ENCODE measurements around the gene SLC4A1AP.
"Not testable (repeated sequence)": the region's sequence is repeated elsewhere in the genome, so short reads cannot be mapped to it uniquely, and the experiment has no call there.

Gene SLC4A1AP

GRCh38 chr2:27652790-27653189 is 10.9 kb upstream of the SLC4A1AP start:
- no peak for DNase-seq

- no peak for DNase-seq
These were observed 10.3 kb upstream of the SLC4A1AP start for GRCh38 chr2:27653397-27653796.

- DNase-seq: peak; percentile 28
These were observed 8.3 kb upstream of the SLC4A1AP start for GRCh38 chr2:27655155-27655951.

- no peak for DNase-seq
These were observed 2.3 kb upstream of the SLC4A1AP start for GRCh38 chr2:27661371-27661770.

GRCh38 chr2:27664154-27664574 is 475 bp downstream of the SLC4A1AP start:
- no peak for DNase-seq

- DNase-seq: no peak
These were observed 1.1 kb downstream of the SLC4A1AP start for GRCh38 chr2:27664622-27665363.

- no peak for DNase-seq
These were observed 3.8 kb downstream of the SLC4A1AP start for GRCh38 chr2:27667446-27667845.

GRCh38 chr2:27671235-27671634 is 7.5 kb downstream of the SLC4A1AP start:
- no peak for DNase-seq

- DNase-seq: no peak
These were observed 9.2 kb downstream of the SLC4A1AP start for GRCh38 chr2:27672723-27673486.

GRCh38 chr2:27680571-27680970 is 16.9 kb downstream of the SLC4A1AP start:
- no peak for DNase-seq

- peak; percentile 57 for DNase-seq
These were observed 18.2 kb downstream of the SLC4A1AP start for GRCh38 chr2:27681841-27682240.

- DNase-seq: peak; percentile 89
These were observed 18.7 kb downstream of the SLC4A1AP start for GRCh38 chr2:27682334-27682771.

GRCh38 chr2:27683390-27684071 is 19.8 kb downstream of the SLC4A1AP start:
- DNase-seq: peak; percentile 85

- not testable (repeated sequence) for DNase-seq
These were observed 21.3 kb downstream of the SLC4A1AP start for GRCh38 chr2:27685006-27685405.

GRCh38 chr2:27685577-27685976 is 21.9 kb downstream of the SLC4A1AP start:
- DNase-seq: no peak

- no peak for DNase-seq
These were observed 23.5 kb downstream of the SLC4A1AP start for GRCh38 chr2:27687232-27687631.

GRCh38 chr2:27689424-27689823 is 25.7 kb downstream of the SLC4A1AP start:
- DNase-seq: no peak

GRCh38 chr2:27690052-27690451 is 26.4 kb downstream of the SLC4A1AP start:
- DNase-seq: no peak

- no peak for DNase-seq
These were observed 34.0 kb downstream of the SLC4A1AP start for GRCh38 chr2:27697660-27698059.

- DNase-seq: no peak
These were observed 38.0 kb downstream of the SLC4A1AP start for GRCh38 chr2:27701676-27702075.

- DNase-seq: no peak
These were observed 38.6 kb downstream of the SLC4A1AP start for GRCh38 chr2:27702302-27702701.

GRCh38 chr2:27703638-27704341 is 40.1 kb downstream of the SLC4A1AP start:
- DNase-seq: peak; percentile 95

All from fibroblast of skin of abdomen (primary cell).